Calu3 (cell line): ENCODE measurements around the gene DCP1B. TPM values are rescaled to one million over a fixed set of nuclear protein-coding genes. Genes with fewer than 3 reads are reported as not detected.
A peak's percentile ranks its signal among the peaks of the same experiment; 100 is the strongest.

Experiments
- BruUV-seq: library from RNA; stranded (reverse); fragments of 400-500 nt; replicated peaks from 2 replicates; lab custom pipeline; 2021; lab: Mats Ljungman, UMichigan
- CTCF ChIA-PET: fragments of 300-600 bp; sonication (Branson Sonifier 250); formaldehyde crosslinking; loops from one replicate; lab custom pipeline; 2022; ENCODE audit warnings: antibody characterized with exemption; lab: Charles Lee
- DNase-seq: peaks from one replicate; pipeline ENCODE4 v3.0.0; 2022
- H3K27ac Mint-ChIP-seq: one replicate; pipeline ENCODE4 v1.8.0; 2022; ENCODE audit warnings: mixed read lengths; ENCODE audit not compliant: unreplicated experiment
- H3K27me3 Mint-ChIP-seq: one replicate; pipeline ENCODE4 v1.8.0; 2022; ENCODE audit warnings: mixed read lengths; ENCODE audit not compliant: unreplicated experiment
- H3K36me3 Mint-ChIP-seq: one replicate; pipeline ENCODE4 v1.8.0; 2022; ENCODE audit warnings: mild to moderate bottlenecking, moderate library complexity, mixed read lengths; ENCODE audit not compliant: insufficient read depth, unreplicated experiment
- H3K4me1 Mint-ChIP-seq: one replicate; pipeline ENCODE4 v1.8.0; 2022; ENCODE audit warnings: mild to moderate bottlenecking, low read depth, mixed read lengths; ENCODE audit not compliant: unreplicated experiment
- H3K4me3 Mint-ChIP-seq: one replicate; pipeline ENCODE4 v1.8.0; 2022; ENCODE audit warnings: mild to moderate bottlenecking, low read depth, moderate library complexity, mixed read lengths; ENCODE audit not compliant: unreplicated experiment
- H3K9me3 Mint-ChIP-seq: one replicate; pipeline ENCODE4 v1.8.0; 2022; ENCODE audit warnings: low read depth, mixed read lengths; ENCODE audit not compliant: unreplicated experiment
- CTCF ChIP-seq: fragments of 200-600 bp; IDR thresholded peaks from one replicate; pipeline ENCODE4 v1.8.0; 2022; ENCODE audit warnings: antibody characterized with exemption; ENCODE audit not compliant: unreplicated experiment
- intact Hi-C: fragments of 100-400 bp; cut with micrococcal nuclease; formaldehyde crosslinking; loops from one replicate; pipeline ENCODE4 v1.10.0; 2022; ENCODE audit not compliant: unreplicated experiment
- total RNA-seq: library from RNA; stranded (reverse); gene quantifications from 2 replicates; pipeline ENCODE4 v1.2.3, GENCODE V29; 2022

The DCP1B gene
- total RNA-seq, 1 experiment from 2014 or later, result 6.3 TPM

DNA sequence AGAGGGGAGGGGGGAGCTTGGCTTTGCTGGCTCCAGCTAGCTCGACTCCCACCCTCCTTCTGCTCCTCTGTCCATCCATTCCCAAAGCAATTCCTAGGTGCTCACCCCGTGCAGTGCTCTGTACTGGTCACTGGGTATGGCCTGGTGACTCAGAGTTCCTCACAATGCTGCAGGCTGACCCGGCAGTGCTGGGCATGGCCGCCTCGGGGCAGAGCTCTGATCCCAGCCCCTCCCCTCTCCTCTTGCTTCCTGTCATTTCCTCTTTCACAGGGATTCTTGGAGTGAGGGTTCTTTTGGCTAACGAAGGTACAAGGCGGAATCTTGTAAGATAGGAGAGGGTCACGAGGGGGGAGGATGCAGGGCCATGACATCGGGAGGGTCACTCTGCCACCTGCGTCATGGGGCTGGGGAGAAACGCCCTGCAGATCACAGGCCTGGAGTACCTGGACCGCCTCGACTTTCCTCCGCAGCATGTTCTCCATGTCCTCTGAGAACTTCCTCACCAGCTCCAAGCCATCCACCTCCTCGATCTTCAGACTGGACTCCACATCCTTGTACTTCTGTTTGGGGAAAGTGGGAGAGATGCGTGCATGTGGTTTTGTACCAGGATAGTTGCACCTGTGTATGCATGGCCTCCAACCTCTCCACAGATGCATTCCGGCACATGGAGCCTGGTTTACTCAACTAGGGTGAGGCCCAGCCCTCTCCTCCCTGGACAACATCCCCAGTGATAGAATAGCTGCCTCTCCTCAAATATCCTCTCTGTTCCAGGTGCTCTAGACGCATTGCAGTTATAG lies 91.5 kb downstream of the DCP1B start:
- Mint-ChIP-seq H3K9me3 (no peaks in the 10 kb centered on the region), H3K36me3 (no peaks in the 10 kb centered on the region), H3K27me3 (peaks cover 73% of the 10 kb centered on the region), H3K4me1 (no peaks in the 10 kb centered on the region), H3K4me3 (no peak overlapping the region), H3K27ac (no peak overlapping the region)
- DNase-seq, result no peak
- no peak for TF ChIP-seq CTCF
- intact Hi-C loops, result no loop called here
- no TSS peak for BruUV-seq
- CTCF ChIA-PET, result no interaction called here

DNA sequence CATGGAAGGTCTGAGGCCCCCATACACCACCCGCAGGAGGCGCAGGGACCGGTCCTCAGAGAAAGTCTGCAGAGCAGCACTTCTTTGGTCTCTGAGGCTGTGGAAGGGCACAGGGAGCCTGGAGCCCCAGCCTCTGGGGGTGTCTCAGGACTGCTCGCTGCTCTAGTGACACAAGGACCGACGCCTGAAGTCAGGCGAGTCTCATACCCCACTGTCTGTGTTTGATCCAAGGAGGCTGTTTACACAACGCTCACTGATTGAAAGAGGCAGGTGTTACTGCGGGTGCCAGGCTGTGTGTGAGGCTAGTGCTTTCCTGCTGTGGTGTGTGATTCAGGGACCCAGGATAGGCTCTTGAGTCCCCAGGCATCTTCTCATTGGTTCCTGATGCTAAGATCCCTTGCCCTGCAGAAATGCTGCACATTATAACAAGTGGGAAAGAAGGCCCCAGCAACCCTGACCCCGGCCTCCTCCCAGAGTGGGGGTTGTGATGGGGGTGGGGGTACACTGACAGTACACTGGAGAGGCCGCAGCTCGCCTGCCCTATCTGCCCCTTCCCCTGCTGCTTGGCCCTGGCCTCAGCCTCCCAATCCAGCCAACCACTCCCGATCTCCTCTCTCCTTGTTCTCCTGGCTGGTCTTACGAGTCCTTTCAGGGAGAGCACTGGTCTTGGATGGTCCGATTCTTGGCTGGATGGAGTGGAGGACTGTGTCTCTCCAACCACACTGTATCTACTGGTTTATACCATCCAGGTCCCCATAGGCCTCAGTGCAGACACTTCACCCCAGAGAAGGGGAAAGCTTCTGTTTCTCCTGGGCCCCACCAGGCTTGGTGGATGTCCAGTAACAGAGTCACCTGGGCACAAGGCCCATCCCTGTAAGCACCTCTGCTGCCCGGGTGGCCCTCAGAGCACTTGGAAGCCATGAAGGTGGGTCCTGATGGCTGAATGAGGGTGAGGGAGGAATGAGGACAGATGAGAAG lies 92.4 kb downstream of the DCP1B start:
- BruUV-seq, result no TSS peak

GRCh38 chr12:1910468-1910867 lies 93.8 kb downstream of the DCP1B start:
- H3K4me1 Mint-ChIP-seq, result no peaks in the 10 kb centered on the region
- intact Hi-C loops, result no loop called here
- peaks cover 68% of the 10 kb centered on the region for H3K27me3 Mint-ChIP-seq
- CTCF ChIA-PET, result no interaction called here
- no peak overlapping the region for H3K4me3 Mint-ChIP-seq
- DNase-seq, result no peak
- TF ChIP-seq CTCF, result no peak
- H3K36me3 Mint-ChIP-seq, result no peaks in the 10 kb centered on the region
- no peak overlapping the region for H3K27ac Mint-ChIP-seq
- H3K9me3 Mint-ChIP-seq, result no peaks in the 10 kb centered on the region
- no TSS peak for BruUV-seq

More for the DNA sequence above, 92.4 kb downstream of the DCP1B start:
- no peak for DNase-seq
- Mint-ChIP-seq H3K4me1 (no peaks in the 10 kb centered on the region), H3K27ac (no peak overlapping the region), H3K36me3 (no peaks in the 10 kb centered on the region), H3K27me3 (peaks cover 73% of the 10 kb centered on the region), H3K4me3 (no peak overlapping the region), H3K9me3 (no peaks in the 10 kb centered on the region)
- intact Hi-C loops, result no loop called here
- no peak for TF ChIP-seq CTCF
- CTCF ChIA-PET, result no interaction called here

DNA sequence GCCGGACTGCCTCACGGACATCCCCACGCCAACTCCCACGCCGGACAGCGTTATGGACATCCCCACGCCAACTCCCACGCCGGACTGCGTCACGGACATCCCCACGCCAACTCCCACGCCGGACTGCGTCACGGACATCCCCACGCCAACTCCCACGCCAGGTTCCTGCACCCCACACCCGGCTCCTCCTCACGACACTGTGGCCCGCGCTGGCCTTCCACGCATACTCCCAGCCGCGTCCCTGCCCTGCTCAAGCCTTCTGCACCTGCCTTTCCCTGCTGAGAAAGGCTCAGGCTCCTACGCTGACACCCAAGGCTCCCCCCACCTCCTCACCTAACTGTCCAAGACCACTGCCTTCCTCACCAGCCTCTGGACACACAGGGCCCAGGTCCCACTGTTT lies 95.5 kb downstream of the DCP1B start:
- H3K36me3 Mint-ChIP-seq, result no peaks in the 10 kb centered on the region
- no peak overlapping the region for H3K27ac Mint-ChIP-seq
- no peaks in the 10 kb centered on the region for H3K4me1 Mint-ChIP-seq
- DNase-seq, result no peak
- BruUV-seq, result no TSS peak
- peak overlapping the region; percentile 67 for H3K4me3 Mint-ChIP-seq
- CTCF ChIA-PET, result no interaction called here
- H3K27me3 Mint-ChIP-seq, result peaks cover 51% of the 10 kb centered on the region
- TF ChIP-seq CTCF, result no peak
- intact Hi-C loops, result no loop called here
- no peaks in the 10 kb centered on the region for H3K9me3 Mint-ChIP-seq
